OCI-LY1 (cell line): Measurements from ENCODE around the gene YJU2.
"Not testable (repeated sequence)": the region's sequence is repeated elsewhere in the genome, so short reads cannot be mapped to it uniquely, and the experiment has no call there.

ENCODE experiments used
- CTCF ChIP-seq: fragments of 200-600 bp; sonication (generic), shearing (Covaris generic); IDR thresholded peaks from 2 replicates; pipeline ENCODE4 v1.5.1; 2017; ENCODE audit warnings: mild to moderate bottlenecking, antibody characterized with exemption, low read length, moderate library complexity, mixed read lengths
- EZH2 ChIP-seq: fragments of 200-600 bp; sonication (generic), shearing (Covaris generic); IDR thresholded peaks from 2 replicates; pipeline ENCODE4 v1.8.0; 2017; ENCODE audit warnings: borderline replicate concordance, mixed run types, mild to moderate bottlenecking, antibody characterized with exemption, low read length, moderate library complexity, mixed read lengths

GRCh38 chr19:4232139-4232538 is 14.7 kb upstream of the YJU2 start:
- TF ChIP-seq EZH2, CTCF: not testable (repeated sequence)
